Measurements from ENCODE around the gene NDUFS1.
"Not testable (repeated sequence)": the region's sequence is repeated elsewhere in the genome, so short reads cannot be mapped to it uniquely, and the experiment has no call there.

Gene NDUFS1

GRCh38 chr2:206159346-206160124 lies at the start of gene NDUFS1, which contains the start of gene EEF1B2:
Gene NDUFS1 (minus strand): TSS chr2:206159444. CDS start chr2:206153678, 5,766 bp downstream.
Gene EEF1B2 (plus strand): TSS chr2:206159895. CDS start chr2:206159980, 85 bp downstream.
- H3K4me3 ChIP-seq (ENCODE audit: low read length), result peak within 1 kb of the TSS; percentile 93
- WGBS (ENCODE audit: insufficient coverage, insufficient read length), result no CpG with 5 or more reads among the region's 64 CpGs
- no peaks in the 10 kb centered on the region for H3K27me3 ChIP-seq (ENCODE audit: control insufficient read depth, insufficient read depth, low read length)
- peaks cover 1% of the 10 kb centered on the region; the same call in 1 of the 2 replicates for H3K4me1 ChIP-seq (ENCODE audit: control insufficient read depth, insufficient read depth, low read length)
- DNase-seq (ENCODE audit: low read depth, low spot score), result peak; percentile 99
- no peaks in the 10 kb centered on the region for H3K9me3 ChIP-seq (ENCODE audit: control insufficient read depth, insufficient read depth, low read length)
- peaks cover 22% of the 10 kb centered on the region; the same call in 1 of the 2 replicates for H3K36me3 ChIP-seq (ENCODE audit: control insufficient read depth, insufficient read depth, low read length)
- no peak within 1 kb of the TSS for H3K27ac ChIP-seq (ENCODE audit: low read length)

- Histone ChIP-seq H3K4me1 (ENCODE audit: control insufficient read depth, insufficient read depth, low read length) (no peaks in the 10 kb centered on the region; the same call in 1 of the 2 replicates), H3K36me3 (ENCODE audit: control insufficient read depth, insufficient read depth, low read length) (no peaks in the 10 kb centered on the region), H3K27me3 (ENCODE audit: control insufficient read depth, insufficient read depth, low read length) (no peaks in the 10 kb centered on the region), H3K4me3 (ENCODE audit: low read length) (no peak overlapping the region), H3K9me3 (ENCODE audit: control insufficient read depth, insufficient read depth, low read length) (no peaks in the 10 kb centered on the region), H3K27ac (ENCODE audit: low read length) (no peak overlapping the region)
- DNase-seq (ENCODE audit: low read depth, low spot score), result no peak
- WGBS (ENCODE audit: insufficient coverage, insufficient read length), result no CpG with 5 or more reads among the region's 7 CpGs
These were observed 49.7 kb upstream of the NDUFS1 start for GRCh38 chr2:206208900-206209299.

- H3K27me3 ChIP-seq (ENCODE audit: control insufficient read depth, insufficient read depth, low read length); DNase-seq (ENCODE audit: low read depth, low spot score); H3K9me3 ChIP-seq (ENCODE audit: control insufficient read depth, insufficient read depth, low read length); H3K36me3 ChIP-seq (ENCODE audit: control insufficient read depth, insufficient read depth, low read length); H3K4me3 ChIP-seq (ENCODE audit: low read length); H3K27ac ChIP-seq (ENCODE audit: low read length); H3K4me1 ChIP-seq (ENCODE audit: control insufficient read depth, insufficient read depth, low read length): not testable (repeated sequence)
- no CpG with 5 or more reads among the region's 2 CpGs for WGBS (ENCODE audit: insufficient coverage, insufficient read length)
These were observed 48.1 kb upstream of the NDUFS1 start for GRCh38 chr2:206207316-206207715.

- Histone ChIP-seq H3K27ac (ENCODE audit: low read length) (no peak overlapping the region), H3K27me3 (ENCODE audit: control insufficient read depth, insufficient read depth, low read length) (no peaks in the 10 kb centered on the region), H3K4me1 (ENCODE audit: control insufficient read depth, insufficient read depth, low read length) (no peaks in the 10 kb centered on the region), H3K9me3 (ENCODE audit: control insufficient read depth, insufficient read depth, low read length) (no peaks in the 10 kb centered on the region), H3K36me3 (ENCODE audit: control insufficient read depth, insufficient read depth, low read length) (no peaks in the 10 kb centered on the region), H3K4me3 (ENCODE audit: low read length) (no peak overlapping the region)
- no CpG with 5 or more reads among the region's 3 CpGs for WGBS (ENCODE audit: insufficient coverage, insufficient read length)
- DNase-seq (ENCODE audit: low read depth, low spot score), result no peak
These were observed 45.5 kb upstream of the NDUFS1 start for GRCh38 chr2:206204710-206205109.

- no peaks in the 10 kb centered on the region for H3K36me3 ChIP-seq (ENCODE audit: control insufficient read depth, insufficient read depth, low read length)
- no CpG with 5 or more reads among the region's 17 CpGs for WGBS (ENCODE audit: insufficient coverage, insufficient read length)
- no peak overlapping the region for H3K27ac ChIP-seq (ENCODE audit: low read length)
- no peak overlapping the region for H3K4me3 ChIP-seq (ENCODE audit: low read length)
- no peak for DNase-seq (ENCODE audit: low read depth, low spot score)
- H3K27me3 ChIP-seq (ENCODE audit: control insufficient read depth, insufficient read depth, low read length), result no peaks in the 10 kb centered on the region
- no peaks in the 10 kb centered on the region for H3K9me3 ChIP-seq (ENCODE audit: control insufficient read depth, insufficient read depth, low read length)
- H3K4me1 ChIP-seq (ENCODE audit: control insufficient read depth, insufficient read depth, low read length), result no peaks in the 10 kb centered on the region
These were observed 44.1 kb upstream of the NDUFS1 start for GRCh38 chr2:206203331-206203730.

- Histone ChIP-seq H3K27me3 (ENCODE audit: control insufficient read depth, insufficient read depth, low read length) (no peaks in the 10 kb centered on the region), H3K36me3 (ENCODE audit: control insufficient read depth, insufficient read depth, low read length) (no peaks in the 10 kb centered on the region), H3K9me3 (ENCODE audit: control insufficient read depth, insufficient read depth, low read length) (no peaks in the 10 kb centered on the region), H3K4me1 (ENCODE audit: control insufficient read depth, insufficient read depth, low read length) (no peaks in the 10 kb centered on the region), H3K27ac (ENCODE audit: low read length) (no peak overlapping the region), H3K4me3 (ENCODE audit: low read length) (no peak overlapping the region)
- no peak for DNase-seq (ENCODE audit: low read depth, low spot score)
- no CpG with 5 or more reads among the region's 16 CpGs for WGBS (ENCODE audit: insufficient coverage, insufficient read length)
These were observed 43.2 kb upstream of the NDUFS1 start for GRCh38 chr2:206202446-206202845.

- H3K4me3 ChIP-seq (ENCODE audit: low read length), result no peak overlapping the region
- H3K36me3 ChIP-seq (ENCODE audit: control insufficient read depth, insufficient read depth, low read length), result no peaks in the 10 kb centered on the region
- no CpG with 5 or more reads among the region's 5 CpGs for WGBS (ENCODE audit: insufficient coverage, insufficient read length)
- H3K4me1 ChIP-seq (ENCODE audit: control insufficient read depth, insufficient read depth, low read length), result no peaks in the 10 kb centered on the region
- H3K27ac ChIP-seq (ENCODE audit: low read length), result no peak overlapping the region
- H3K27me3 ChIP-seq (ENCODE audit: control insufficient read depth, insufficient read depth, low read length), result no peaks in the 10 kb centered on the region
- no peaks in the 10 kb centered on the region for H3K9me3 ChIP-seq (ENCODE audit: control insufficient read depth, insufficient read depth, low read length)
- no peak for DNase-seq (ENCODE audit: low read depth, low spot score)
These were observed 42.0 kb upstream of the NDUFS1 start for GRCh38 chr2:206201075-206201848.

- no peak overlapping the region for H3K4me3 ChIP-seq (ENCODE audit: low read length)
- no peak for DNase-seq (ENCODE audit: low read depth, low spot score)
These were observed 39.4 kb upstream of the NDUFS1 start for GRCh38 chr2:206198677-206199076.

GRCh38 chr2:206193671-206194357 lies 34.6 kb upstream of the NDUFS1 start:
- H3K4me3 ChIP-seq (ENCODE audit: low read length), result no peak overlapping the region
- no peaks in the 10 kb centered on the region for H3K27me3 ChIP-seq (ENCODE audit: control insufficient read depth, insufficient read depth, low read length)
- no peaks in the 10 kb centered on the region for H3K9me3 ChIP-seq (ENCODE audit: control insufficient read depth, insufficient read depth, low read length)
- WGBS (ENCODE audit: insufficient coverage, insufficient read length), result no CpG with 5 or more reads among the region's 2 CpGs
- no peak for DNase-seq (ENCODE audit: low read depth, low spot score)
- no peaks in the 10 kb centered on the region for H3K4me1 ChIP-seq (ENCODE audit: control insufficient read depth, insufficient read depth, low read length)
- no peaks in the 10 kb centered on the region for H3K36me3 ChIP-seq (ENCODE audit: control insufficient read depth, insufficient read depth, low read length)
- H3K27ac ChIP-seq (ENCODE audit: low read length), result no peak overlapping the region

More at GRCh38 chr2:206198677-206199076, 39.4 kb upstream of the NDUFS1 start:
- Histone ChIP-seq H3K9me3 (ENCODE audit: control insufficient read depth, insufficient read depth, low read length) (no peaks in the 10 kb centered on the region), H3K36me3 (ENCODE audit: control insufficient read depth, insufficient read depth, low read length) (no peaks in the 10 kb centered on the region), H3K4me1 (ENCODE audit: control insufficient read depth, insufficient read depth, low read length) (no peaks in the 10 kb centered on the region), H3K27ac (ENCODE audit: low read length) (no peak overlapping the region), H3K27me3 (ENCODE audit: control insufficient read depth, insufficient read depth, low read length) (no peaks in the 10 kb centered on the region)
- no CpG with 5 or more reads among the region's 1 CpG for WGBS (ENCODE audit: insufficient coverage, insufficient read length)

- no peak for DNase-seq (ENCODE audit: low read depth, low spot score)
- H3K4me3 ChIP-seq (ENCODE audit: low read length), result no peak overlapping the region
- no peak overlapping the region for H3K27ac ChIP-seq (ENCODE audit: low read length)
- no peaks in the 10 kb centered on the region for H3K9me3 ChIP-seq (ENCODE audit: control insufficient read depth, insufficient read depth, low read length)
- no peaks in the 10 kb centered on the region for H3K36me3 ChIP-seq (ENCODE audit: control insufficient read depth, insufficient read depth, low read length)
- no CpG with 5 or more reads among the region's 3 CpGs for WGBS (ENCODE audit: insufficient coverage, insufficient read length)
- no peaks in the 10 kb centered on the region for H3K4me1 ChIP-seq (ENCODE audit: control insufficient read depth, insufficient read depth, low read length)
- no peaks in the 10 kb centered on the region for H3K27me3 ChIP-seq (ENCODE audit: control insufficient read depth, insufficient read depth, low read length)
These were observed 32.9 kb upstream of the NDUFS1 start for GRCh38 chr2:206192157-206192556.
